Brain microvascular endothelial cell (primary cell): ENCODE results near the gene COL26A1.

ENCODE experiments used
- DNase-seq: peaks from one replicate; pipeline ENCODE4 v3.0.0-alpha.2; 2020
- H3K27ac ChIP-seq: fragments of 250-450 bp; sonication (Bioruptor Pico); 2 replicates; pipeline ENCODE4 v1.5.1; 2020; ENCODE audit warnings: mild to moderate bottlenecking, moderate library complexity
- H3K27me3 ChIP-seq: fragments of 250-450 bp; sonication (Bioruptor Pico); replicated peaks from 2 replicates; pipeline ENCODE4 v1.5.1; 2020; ENCODE audit warnings: mild to moderate bottlenecking
- H3K36me3 ChIP-seq: fragments of 250-450 bp; sonication (Bioruptor Pico); replicated peaks from 2 replicates; pipeline ENCODE4 v1.5.1; 2020; ENCODE audit warnings: mild to moderate bottlenecking
- H3K4me3 ChIP-seq: 2 replicates; pipeline ENCODE4 v1.5.1; 2011; ENCODE audit warnings: low read depth, mild to moderate bottlenecking, control low read depth, low read length, moderate library complexity
- in situ Hi-C: cut with HindIII; loops from 2 replicates; pipeline ENCODE4 v1.10.0; 2017; ENCODE audit warnings: low sequenced_read_pairs, low pct_ligation_motif_present
- TF ChIP-seq, protein P1 (sequence below): IDR thresholded peaks from 2 replicates; pipeline ENCODE4 v1.5.1; 2011; ENCODE audit warnings: low read depth, mild to moderate bottlenecking, moderate library complexity, low read length, control low read depth, inconsistent platforms; ENCODE audit errors: missing control alignments

COL26A1 gene

DNA sequence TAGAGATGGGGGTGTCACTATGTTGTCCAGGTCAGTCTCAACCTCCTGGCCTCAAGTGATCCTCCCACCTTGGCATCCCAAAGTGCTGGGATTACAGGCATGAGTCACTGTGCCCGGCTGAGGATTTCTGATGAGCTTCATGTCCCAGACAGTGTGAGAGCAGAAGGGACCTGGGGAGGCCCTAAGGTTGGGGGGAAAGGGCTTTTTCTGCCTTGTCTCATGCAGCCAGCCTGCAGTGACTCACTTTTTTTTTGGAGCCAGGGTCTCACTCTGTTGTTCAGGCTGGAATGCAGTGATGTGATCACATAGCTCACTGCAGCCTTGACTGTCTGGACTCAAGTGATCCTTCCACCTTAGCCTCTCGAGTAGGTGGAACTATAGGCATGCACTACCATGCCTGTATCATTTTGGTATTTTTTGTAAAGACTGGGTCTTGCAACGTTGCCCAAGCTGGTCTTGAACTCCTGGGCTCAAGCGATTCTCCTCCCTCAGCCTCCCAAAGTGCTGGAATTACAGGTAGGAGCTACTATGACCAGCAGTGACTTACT is 14.6 kb downstream of the COL26A1 start:
- in situ Hi-C loops, result no loop called here
- Histone ChIP-seq H3K36me3 (no peaks in the 10 kb centered on the region), H3K27me3 (peaks cover 26% of the 10 kb centered on the region), H3K4me3 (no peak overlapping the region), H3K27ac (no peak overlapping the region)
- no peak for DNase-seq
- TF ChIP-seq, protein P1, sequence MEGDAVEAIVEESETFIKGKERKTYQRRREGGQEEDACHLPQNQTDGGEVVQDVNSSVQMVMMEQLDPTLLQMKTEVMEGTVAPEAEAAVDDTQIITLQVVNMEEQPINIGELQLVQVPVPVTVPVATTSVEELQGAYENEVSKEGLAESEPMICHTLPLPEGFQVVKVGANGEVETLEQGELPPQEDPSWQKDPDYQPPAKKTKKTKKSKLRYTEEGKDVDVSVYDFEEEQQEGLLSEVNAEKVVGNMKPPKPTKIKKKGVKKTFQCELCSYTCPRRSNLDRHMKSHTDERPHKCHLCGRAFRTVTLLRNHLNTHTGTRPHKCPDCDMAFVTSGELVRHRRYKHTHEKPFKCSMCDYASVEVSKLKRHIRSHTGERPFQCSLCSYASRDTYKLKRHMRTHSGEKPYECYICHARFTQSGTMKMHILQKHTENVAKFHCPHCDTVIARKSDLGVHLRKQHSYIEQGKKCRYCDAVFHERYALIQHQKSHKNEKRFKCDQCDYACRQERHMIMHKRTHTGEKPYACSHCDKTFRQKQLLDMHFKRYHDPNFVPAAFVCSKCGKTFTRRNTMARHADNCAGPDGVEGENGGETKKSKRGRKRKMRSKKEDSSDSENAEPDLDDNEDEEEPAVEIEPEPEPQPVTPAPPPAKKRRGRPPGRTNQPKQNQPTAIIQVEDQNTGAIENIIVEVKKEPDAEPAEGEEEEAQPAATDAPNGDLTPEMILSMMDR, result no peak

DNA sequence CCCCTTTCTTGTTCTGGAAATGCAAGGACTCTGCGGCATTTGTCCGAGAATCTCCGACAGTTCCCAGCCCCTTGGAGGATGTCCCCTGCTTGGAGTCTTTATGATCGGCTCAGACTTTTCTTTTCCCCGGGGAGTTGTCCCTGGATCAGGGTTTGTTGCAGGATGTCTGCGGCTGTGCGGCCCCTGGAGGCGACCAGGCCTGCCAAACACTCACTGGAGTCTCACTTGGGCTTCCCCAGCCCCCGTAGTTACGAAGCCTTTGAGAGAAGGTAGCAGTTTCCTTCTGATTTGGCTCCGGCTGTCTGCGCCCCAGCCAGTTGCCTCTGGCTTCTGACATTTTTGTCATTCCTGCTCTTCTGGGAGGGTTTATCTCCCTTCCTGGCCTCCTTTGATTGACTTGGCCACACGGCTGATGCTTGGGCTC is 16.1 kb downstream of the COL26A1 start:
- no peak for DNase-seq
- peaks cover 18% of the 10 kb centered on the region for H3K27me3 ChIP-seq
- TF ChIP-seq, protein P1, result no peak
- H3K36me3 ChIP-seq, result no peaks in the 10 kb centered on the region
- in situ Hi-C loops, result no loop called here
- no peak overlapping the region for H3K27ac ChIP-seq
- H3K4me3 ChIP-seq, result no peak overlapping the region

DNA sequence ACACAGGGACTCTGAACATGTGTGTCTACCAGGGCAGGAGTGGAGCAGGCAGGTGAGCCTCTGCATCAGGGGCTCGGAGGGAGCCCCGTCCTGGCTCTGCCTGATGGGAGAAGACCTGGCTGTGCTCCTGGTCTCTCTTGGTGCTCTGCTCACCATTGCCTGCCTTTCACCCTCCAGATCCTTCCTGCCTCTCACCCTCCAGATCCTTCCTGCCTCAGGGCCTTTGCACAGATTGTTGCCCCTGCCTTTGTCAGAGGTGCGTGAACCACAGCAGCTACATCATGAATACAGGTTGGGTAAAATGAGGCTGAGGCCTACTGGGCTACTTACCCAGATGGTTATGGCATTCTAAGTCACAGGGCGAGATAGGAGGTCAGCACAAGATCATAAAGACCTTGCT is 16.6 kb downstream of the COL26A1 start:
- H3K27me3 ChIP-seq, result peaks cover 13% of the 10 kb centered on the region
- TF ChIP-seq, protein P1, result no peak
- in situ Hi-C loops, result no loop called here
- no peaks in the 10 kb centered on the region for H3K36me3 ChIP-seq
- H3K4me3 ChIP-seq, result no peak overlapping the region
- no peak overlapping the region for H3K27ac ChIP-seq
- DNase-seq, result no peak

DNA sequence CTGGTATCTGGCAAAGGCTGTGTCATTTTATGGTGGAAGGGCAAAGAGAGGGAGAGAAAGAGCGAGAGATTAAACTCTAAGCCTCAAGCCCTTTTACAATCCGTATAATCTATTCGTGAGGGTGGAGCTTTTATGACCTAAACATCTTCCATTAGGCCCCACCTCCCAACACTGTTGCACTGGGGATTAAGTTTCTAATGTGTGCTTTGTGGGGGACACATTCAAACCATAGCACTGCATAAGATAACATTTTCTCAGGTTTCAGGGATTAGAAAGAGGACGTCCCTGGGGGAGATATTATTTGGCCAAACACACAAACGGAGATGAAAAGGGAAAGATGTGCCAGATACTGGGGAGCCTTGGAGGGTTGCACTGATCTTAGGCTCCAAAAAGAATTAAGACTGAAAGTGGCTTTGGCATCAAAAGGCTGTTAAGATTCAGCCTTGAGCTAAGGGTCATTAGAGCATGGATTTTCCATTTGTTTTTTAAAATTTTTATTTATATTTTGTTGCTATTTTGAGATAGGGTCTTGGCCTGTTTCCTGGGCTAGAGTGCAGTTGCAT is 19.0 kb downstream of the COL26A1 start:
- H3K4me3 ChIP-seq, result no peak overlapping the region
- in situ Hi-C loops, result no loop called here
- peaks cover 14% of the 10 kb centered on the region for H3K27me3 ChIP-seq
- no peaks in the 10 kb centered on the region for H3K36me3 ChIP-seq
- no peak for DNase-seq
- no peak overlapping the region for H3K27ac ChIP-seq
- TF ChIP-seq, protein P1, result no peak

DNA sequence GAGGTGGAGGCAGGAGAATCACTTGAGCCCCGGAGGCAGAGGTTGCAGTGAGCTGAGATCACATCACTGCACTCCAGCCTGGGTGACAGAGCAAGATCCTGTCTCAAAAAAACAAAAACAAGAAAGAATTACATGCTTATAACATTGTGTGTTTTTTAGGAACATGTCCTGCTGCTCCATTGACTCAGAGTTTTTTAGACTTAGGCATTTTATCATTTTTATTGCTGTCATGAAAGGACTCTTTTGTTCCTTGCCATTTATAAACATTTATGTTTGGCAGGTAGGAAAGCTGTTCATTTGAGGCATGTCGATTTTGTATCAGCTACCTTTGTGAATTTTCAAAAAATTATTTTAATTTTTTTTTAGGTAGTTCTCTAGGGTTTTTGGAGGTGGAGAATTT is 20.3 kb downstream of the COL26A1 start:
- no peak for DNase-seq
- TF ChIP-seq, protein P1, result no peak

DNA sequence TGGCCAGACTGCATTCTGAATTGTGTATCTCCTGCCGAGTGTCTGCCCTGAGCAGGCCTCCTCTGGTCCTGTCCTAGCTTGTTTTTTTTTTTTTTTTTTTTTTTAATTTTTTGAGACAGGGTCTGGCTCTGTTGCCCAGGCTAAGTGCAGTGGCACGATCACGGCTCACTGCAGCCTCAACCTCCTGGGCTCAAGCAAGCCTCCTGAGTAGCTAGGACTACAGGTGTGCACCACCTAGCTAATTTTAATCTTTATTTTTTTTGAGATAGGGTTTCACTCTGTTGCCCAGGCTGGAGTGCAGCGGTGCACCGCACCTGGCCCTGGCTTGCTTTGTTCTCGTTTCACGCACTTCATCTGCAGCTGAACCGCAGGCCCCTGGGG is 23.5 kb downstream of the COL26A1 start:
- no peak overlapping the region for H3K4me3 ChIP-seq
- in situ Hi-C loops, result no loop called here
- no peaks in the 10 kb centered on the region for H3K36me3 ChIP-seq
- DNase-seq, result no peak
- peaks cover 9% of the 10 kb centered on the region for H3K27me3 ChIP-seq
- no peak overlapping the region for H3K27ac ChIP-seq
- TF ChIP-seq, protein P1, result no peak

More for the DNA sequence above, 20.3 kb downstream of the COL26A1 start:
- H3K27ac ChIP-seq, result no peak overlapping the region
- no peak overlapping the region for H3K4me3 ChIP-seq
- in situ Hi-C loops, result no loop called here
- no peaks in the 10 kb centered on the region for H3K36me3 ChIP-seq
- H3K27me3 ChIP-seq, result peaks cover 15% of the 10 kb centered on the region
